Astrocyte (in vitro differentiated cells and primary cell): ENCODE measurements around the gene VSTM2B.

Experiments
- EZH2 ChIP-seq: IDR thresholded peaks from 2 replicates; pipeline ENCODE4 v1.6.1; 2012; ENCODE audit warnings: mild to moderate bottlenecking, low read length, inconsistent platforms; ENCODE audit not compliant: insufficient read depth
- TF ChIP-seq, protein P1 (sequence below): IDR thresholded peaks from 2 replicates; pipeline ENCODE4 v1.5.1; 2011; ENCODE audit warnings: low read depth, mild to moderate bottlenecking, inconsistent platforms, low read length, moderate library complexity; ENCODE audit not compliant: insufficient read depth

DNA sequence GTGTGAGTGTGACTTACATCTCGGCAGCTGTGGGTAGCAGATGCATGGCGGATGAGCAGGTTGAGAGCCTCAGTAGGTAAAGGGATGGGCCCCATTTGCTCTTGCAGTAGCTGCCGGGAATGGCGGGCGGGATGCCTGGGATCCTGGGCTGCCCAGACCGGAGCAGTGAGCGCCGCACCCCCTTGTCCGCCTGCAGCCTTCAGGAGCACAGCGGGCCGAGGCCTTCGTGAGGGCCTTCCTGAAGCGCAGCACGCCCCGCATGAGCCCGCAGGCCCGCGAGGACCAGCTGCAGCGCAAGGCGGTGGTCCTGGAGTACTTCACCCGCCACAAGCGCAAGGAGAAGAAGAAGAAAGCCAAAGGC is 84.4 kb downstream of the VSTM2B start:
- no peak for TF ChIP-seq EZH2
- TF ChIP-seq, protein P1, sequence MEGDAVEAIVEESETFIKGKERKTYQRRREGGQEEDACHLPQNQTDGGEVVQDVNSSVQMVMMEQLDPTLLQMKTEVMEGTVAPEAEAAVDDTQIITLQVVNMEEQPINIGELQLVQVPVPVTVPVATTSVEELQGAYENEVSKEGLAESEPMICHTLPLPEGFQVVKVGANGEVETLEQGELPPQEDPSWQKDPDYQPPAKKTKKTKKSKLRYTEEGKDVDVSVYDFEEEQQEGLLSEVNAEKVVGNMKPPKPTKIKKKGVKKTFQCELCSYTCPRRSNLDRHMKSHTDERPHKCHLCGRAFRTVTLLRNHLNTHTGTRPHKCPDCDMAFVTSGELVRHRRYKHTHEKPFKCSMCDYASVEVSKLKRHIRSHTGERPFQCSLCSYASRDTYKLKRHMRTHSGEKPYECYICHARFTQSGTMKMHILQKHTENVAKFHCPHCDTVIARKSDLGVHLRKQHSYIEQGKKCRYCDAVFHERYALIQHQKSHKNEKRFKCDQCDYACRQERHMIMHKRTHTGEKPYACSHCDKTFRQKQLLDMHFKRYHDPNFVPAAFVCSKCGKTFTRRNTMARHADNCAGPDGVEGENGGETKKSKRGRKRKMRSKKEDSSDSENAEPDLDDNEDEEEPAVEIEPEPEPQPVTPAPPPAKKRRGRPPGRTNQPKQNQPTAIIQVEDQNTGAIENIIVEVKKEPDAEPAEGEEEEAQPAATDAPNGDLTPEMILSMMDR, result no peak
